Measurements from ENCODE around the gene PTPN4.

DNA sequence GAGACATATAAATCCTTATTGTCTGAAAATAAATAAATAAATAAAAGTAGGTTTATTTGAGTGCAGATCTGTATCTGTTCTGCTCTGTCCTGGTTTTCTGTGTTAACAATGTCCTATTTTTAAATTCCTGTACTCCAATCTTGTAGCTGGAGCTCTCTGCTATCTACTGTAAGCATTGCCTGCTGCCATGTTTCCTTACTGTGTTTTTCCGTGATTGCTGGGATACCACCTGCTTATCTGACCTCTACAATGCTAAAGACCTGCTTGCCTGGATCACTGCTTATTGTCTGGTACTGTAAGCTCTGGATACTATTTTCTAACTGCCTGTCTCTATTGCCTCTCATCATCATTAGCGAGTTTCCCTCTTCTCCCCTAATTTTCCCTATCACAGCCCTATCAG is 11.6 kb downstream of the PTPN4 start:
- TF ChIP-seq, protein P1, sequence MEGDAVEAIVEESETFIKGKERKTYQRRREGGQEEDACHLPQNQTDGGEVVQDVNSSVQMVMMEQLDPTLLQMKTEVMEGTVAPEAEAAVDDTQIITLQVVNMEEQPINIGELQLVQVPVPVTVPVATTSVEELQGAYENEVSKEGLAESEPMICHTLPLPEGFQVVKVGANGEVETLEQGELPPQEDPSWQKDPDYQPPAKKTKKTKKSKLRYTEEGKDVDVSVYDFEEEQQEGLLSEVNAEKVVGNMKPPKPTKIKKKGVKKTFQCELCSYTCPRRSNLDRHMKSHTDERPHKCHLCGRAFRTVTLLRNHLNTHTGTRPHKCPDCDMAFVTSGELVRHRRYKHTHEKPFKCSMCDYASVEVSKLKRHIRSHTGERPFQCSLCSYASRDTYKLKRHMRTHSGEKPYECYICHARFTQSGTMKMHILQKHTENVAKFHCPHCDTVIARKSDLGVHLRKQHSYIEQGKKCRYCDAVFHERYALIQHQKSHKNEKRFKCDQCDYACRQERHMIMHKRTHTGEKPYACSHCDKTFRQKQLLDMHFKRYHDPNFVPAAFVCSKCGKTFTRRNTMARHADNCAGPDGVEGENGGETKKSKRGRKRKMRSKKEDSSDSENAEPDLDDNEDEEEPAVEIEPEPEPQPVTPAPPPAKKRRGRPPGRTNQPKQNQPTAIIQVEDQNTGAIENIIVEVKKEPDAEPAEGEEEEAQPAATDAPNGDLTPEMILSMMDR (IDR thresholded peaks at IDR 0.05) = no peak
- TF ChIP-seq POLR2A (IDR thresholded peaks at IDR 0.05) = no peak

Measured in body of pancreas (tissue), 4 donors.